OCI-M2 (cell line): Measurements from ENCODE around the gene THEM4.
"Not testable (repeated sequence)": the region's sequence is repeated elsewhere in the genome, so short reads cannot be mapped to it uniquely, and the experiment has no call there.

Source experiments
- DNase-seq: peaks from one replicate; lab custom pipeline; 2025; ENCODE audit not compliant: unreplicated experiment; lab: John Stamatoyannopoulos, UW

Gene THEM4

GRCh38 chr1:151860504-151861187 is 48.7 kb downstream of the THEM4 start:
- DNase-seq, result no peak

- no peak for DNase-seq
Observed at GRCh38 chr1:151859891-151860293, 49.4 kb downstream of the THEM4 start.

GRCh38 chr1:151858886-151859665 is 50.2 kb downstream of the THEM4 start:
- DNase-seq, result no peak

GRCh38 chr1:151858030-151858746 is 51.1 kb downstream of the THEM4 start:
- DNase-seq, result no peak

GRCh38 chr1:151855933-151856332 is 53.4 kb downstream of the THEM4 start:
- DNase-seq, result peak; percentile 52

GRCh38 chr1:151855516-151855915 is 53.8 kb downstream of the THEM4 start:
- not testable (repeated sequence) for DNase-seq

- no peak for DNase-seq
Observed at GRCh38 chr1:151854658-151855057, 54.7 kb downstream of the THEM4 start.

- DNase-seq, result no peak
Observed at GRCh38 chr1:151853411-151853943, 55.8 kb downstream of the THEM4 start, which contains the start of gene THEM5. Gene THEM5 (minus strand): TSS chr1:151853712. CDS start chr1:151853565, 147 bp downstream.

GRCh38 chr1:151852733-151853132 is 56.6 kb downstream of the THEM4 start:
- no peak for DNase-seq

GRCh38 chr1:151851886-151852285 is 57.4 kb downstream of the THEM4 start:
- no peak for DNase-seq

GRCh38 chr1:151849871-151850270 is 59.4 kb downstream of the THEM4 start:
- no peak for DNase-seq

GRCh38 chr1:151849126-151849525 is 60.2 kb downstream of the THEM4 start:
- no peak for DNase-seq

GRCh38 chr1:151847867-151848596 is 61.3 kb downstream of the THEM4 start:
- no peak for DNase-seq

GRCh38 chr1:151846686-151847237 is 62.5 kb downstream of the THEM4 start:
- no peak for DNase-seq

GRCh38 chr1:151846062-151846568 is 63.2 kb downstream of the THEM4 start:
- peak; percentile 9 for DNase-seq

GRCh38 chr1:151843398-151843797 is 65.9 kb downstream of the THEM4 start:
- no peak for DNase-seq

GRCh38 chr1:151841141-151841540 is 68.2 kb downstream of the THEM4 start:
- DNase-seq, result no peak

GRCh38 chr1:151840421-151840820 is 68.9 kb downstream of the THEM4 start:
- DNase-seq, result no peak

- DNase-seq, result no peak
Observed at GRCh38 chr1:151839457-151840403, 69.6 kb downstream of the THEM4 start, which contains the start of gene C2CD4D. Gene C2CD4D (minus strand): TSS chr1:151839820. CDS start chr1:151838989, 831 bp downstream.
